H9 (cell line): Measurements from ENCODE around the gene ANKRD28. TPM values are rescaled to one million over a fixed set of nuclear protein-coding genes. Genes with fewer than 3 reads are reported as not detected.

Experiments
- DNase-seq: peaks from one replicate; pipeline ENCODE4 v3.0.0-alpha.2; 2017
- H2AFZ ChIP-seq: one replicate; pipeline ENCODE4 v1.6.1; 2013; ENCODE audit warnings: mild to moderate bottlenecking, low read length, control low read depth, moderate library complexity
- H2AK5ac ChIP-seq: 2 replicates; pipeline ENCODE4 v1.6.1; 2013; ENCODE audit warnings: low read length, control low read depth, mixed read lengths; ENCODE audit not compliant: insufficient read length
- H2BK120ac ChIP-seq: one replicate; pipeline ENCODE4 v1.6.1; 2013; ENCODE audit warnings: low read depth, mild to moderate bottlenecking, low read length, control low read depth, inconsistent platforms; ENCODE audit not compliant: poor library complexity, severe bottlenecking
- H2BK12ac ChIP-seq: 2 replicates; pipeline ENCODE4 v1.6.1; 2013; ENCODE audit warnings: low read length, control low read depth, mixed read lengths, low read depth; ENCODE audit not compliant: insufficient read length
- H2BK15ac ChIP-seq: 2 replicates; pipeline ENCODE4 v1.6.1; 2013; ENCODE audit warnings: low read depth, low read length, control low read depth
- H2BK20ac ChIP-seq: one replicate; pipeline ENCODE4 v1.6.1; 2013; ENCODE audit warnings: low read depth, mild to moderate bottlenecking, low read length, control low read depth, inconsistent platforms; ENCODE audit not compliant: poor library complexity, severe bottlenecking
- H2BK5ac ChIP-seq: 2 replicates; pipeline ENCODE4 v1.6.1; 2013; ENCODE audit warnings: low read length, control low read depth, mixed read lengths; ENCODE audit not compliant: insufficient read length
- H3K14ac ChIP-seq: 2 replicates; pipeline ENCODE4 v1.6.1; 2013; ENCODE audit warnings: low read length, control low read depth; ENCODE audit not compliant: insufficient read depth
- H3K18ac ChIP-seq: 2 replicates; pipeline ENCODE4 v1.6.1; 2013; ENCODE audit warnings: low read depth, mild to moderate bottlenecking, mixed read lengths, low read length, control low read depth; ENCODE audit not compliant: insufficient read length
- H3K23ac ChIP-seq: 2 replicates; pipeline ENCODE4 v1.6.1; 2013; ENCODE audit warnings: low read length, control low read depth, mixed read lengths, low read depth; ENCODE audit not compliant: insufficient read length
- H3K23me2 ChIP-seq: 2 replicates; pipeline ENCODE4 v1.6.1; 2013; ENCODE audit warnings: low read depth, mild to moderate bottlenecking, mixed read lengths, low read length, control low read depth; ENCODE audit not compliant: insufficient read length, poor library complexity, severe bottlenecking
- H3K27ac ChIP-seq: 2 replicates; pipeline ENCODE4 v1.5.1; 2013; ENCODE audit warnings: low read length, control low read depth, mixed read lengths, low read depth; ENCODE audit not compliant: insufficient read length
- H3K27me3 ChIP-seq: 2 replicates; pipeline ENCODE4 v1.6.1; 2013; ENCODE audit warnings: low read length, control low read depth, inconsistent platforms; ENCODE audit not compliant: insufficient read depth
- H3K4ac ChIP-seq: 2 replicates; pipeline ENCODE4 v1.6.1; 2013; ENCODE audit warnings: low read depth, mild to moderate bottlenecking, control low read depth, inconsistent platforms, low read length, moderate library complexity
- H3K4me1 ChIP-seq: 2 replicates; pipeline ENCODE4 v1.6.1; 2013; ENCODE audit warnings: low read length, control low read depth, inconsistent platforms; ENCODE audit not compliant: insufficient read depth
- H3K4me2 ChIP-seq: 2 replicates; pipeline ENCODE4 v1.6.1; 2013; ENCODE audit warnings: low read length, control low read depth, mixed read lengths; ENCODE audit not compliant: insufficient read length, insufficient read depth
- H3K56ac ChIP-seq: 2 replicates; pipeline ENCODE4 v1.6.1; 2013; ENCODE audit warnings: low read depth, mild to moderate bottlenecking, mixed read lengths, low read length, control low read depth; ENCODE audit not compliant: insufficient read length
- H3K79me1 ChIP-seq: 2 replicates; pipeline ENCODE4 v1.6.1; 2013; ENCODE audit warnings: low read depth, mild to moderate bottlenecking, moderate library complexity, low read length, control low read depth, inconsistent platforms; ENCODE audit not compliant: insufficient read depth, poor library complexity, severe bottlenecking
- H3K79me2 ChIP-seq: 2 replicates; pipeline ENCODE4 v1.6.1; 2013; ENCODE audit warnings: low read length, control low read depth, inconsistent platforms; ENCODE audit not compliant: insufficient read depth
- H3K9ac ChIP-seq: 2 replicates; pipeline ENCODE4 v1.6.1; 2013; ENCODE audit warnings: low read length, control low read depth, mixed read lengths; ENCODE audit not compliant: insufficient read length; ENCODE audit errors: extremely low read depth
- H3K9me3 ChIP-seq: one replicate; pipeline ENCODE4 v1.6.1; 2013; ENCODE audit warnings: low read depth, low read length, inconsistent platforms; ENCODE audit not compliant: control insufficient read depth
- H3T11ph ChIP-seq: one replicate; pipeline ENCODE4 v1.6.1; 2013; ENCODE audit warnings: mild to moderate bottlenecking, low read length, control low read depth, inconsistent platforms
- H4K20me1 ChIP-seq: one replicate; pipeline ENCODE4 v1.6.1; 2013; ENCODE audit not compliant: control insufficient read depth, insufficient read length, insufficient read depth
- H4K5ac ChIP-seq: 2 replicates; pipeline ENCODE4 v1.6.1; 2013; ENCODE audit warnings: low read depth, mild to moderate bottlenecking, mixed read lengths, low read length, control low read depth; ENCODE audit not compliant: insufficient read length
- H4K8ac ChIP-seq: replicated peaks from 2 replicates; pipeline ENCODE4 v1.6.1; 2013; ENCODE audit warnings: low read length, control low read depth, mixed read lengths, low read depth; ENCODE audit not compliant: insufficient read length
- H4K91ac ChIP-seq: 2 replicates; pipeline ENCODE4 v1.6.1; 2013; ENCODE audit warnings: low read depth, mild to moderate bottlenecking, moderate library complexity, mixed read lengths, low read length, control low read depth; ENCODE audit not compliant: insufficient read length
- H3K27ac Mint-ChIP-seq, 3 experiments: 2 replicates in 2 of 3; 3 replicates in 1 of 3; pipeline ENCODE4 v1.8.0; 2020 to 2021; ENCODE audit warnings: mixed read lengths in 3 of 3, mild to moderate bottlenecking in 1 of 3, moderate library complexity in 1 of 3
- H3K27me3 Mint-ChIP-seq: 2 replicates; pipeline ENCODE4 v1.8.0; 2021; ENCODE audit warnings: low read depth, mild to moderate bottlenecking, moderate library complexity, mixed read lengths
- H3K36me3 Mint-ChIP-seq, 3 experiments: 2 replicates in 2 of 3; 3 replicates in 1 of 3; pipeline ENCODE4 v1.8.0; 2020 to 2021; ENCODE audit warnings: low read depth in 3 of 3, mixed read lengths in 3 of 3; ENCODE audit not compliant: insufficient read depth in 1 of 3
- H3K4me1 Mint-ChIP-seq, 2 experiments: 2 replicates each; pipeline ENCODE4 v1.8.0; 2020; ENCODE audit warnings: mixed read lengths in 2 of 2
- H3K4me3 Mint-ChIP-seq, 2 experiments: 2 replicates in 1 of 2; 3 replicates in 1 of 2; pipeline ENCODE4 v1.8.0; 2020 to 2021; ENCODE audit warnings: mild to moderate bottlenecking in 2 of 2, mixed read lengths in 2 of 2, moderate library complexity in 1 of 2
- H3K9me3 Mint-ChIP-seq, 2 experiments: 2 replicates in 1 of 2; 3 replicates in 1 of 2; pipeline ENCODE4 v1.8.0; 2020; ENCODE audit warnings: mild to moderate bottlenecking in 2 of 2, mixed read lengths in 2 of 2, moderate library complexity in 1 of 2
- WGBS: extraction: QIAGEN DNeasy Blood & Tissue Kit; methylation state at CpG from one replicate; pipeline ENCODE4 v1.1.7; 2013; ENCODE audit warnings: missing lambda C conversion rate, low lambda C conversion rate, mixed read lengths; ENCODE audit not compliant: insufficient read length; ENCODE audit errors: extremely low coverage; 5-methylcytosine and 5-hydroxymethylcytosine counted together
- total RNA-seq: library from RNA; stranded (reverse); gene quantifications from 2 replicates; pipeline ENCODE4 v1.2.1, GENCODE V29; 2021
- TF ChIP-seq, protein P1 (sequence below): fragments of 200-600 bp; sonication (generic); conservative IDR thresholded peaks from 3 replicates; pipeline ENCODE4 v1.8.0; 2021; ENCODE audit warnings: antibody characterized with exemption, mild to moderate bottlenecking

Gene ANKRD28
- total RNA-seq, 1 experiment from 2014 or later = 59.0 TPM

DNA sequence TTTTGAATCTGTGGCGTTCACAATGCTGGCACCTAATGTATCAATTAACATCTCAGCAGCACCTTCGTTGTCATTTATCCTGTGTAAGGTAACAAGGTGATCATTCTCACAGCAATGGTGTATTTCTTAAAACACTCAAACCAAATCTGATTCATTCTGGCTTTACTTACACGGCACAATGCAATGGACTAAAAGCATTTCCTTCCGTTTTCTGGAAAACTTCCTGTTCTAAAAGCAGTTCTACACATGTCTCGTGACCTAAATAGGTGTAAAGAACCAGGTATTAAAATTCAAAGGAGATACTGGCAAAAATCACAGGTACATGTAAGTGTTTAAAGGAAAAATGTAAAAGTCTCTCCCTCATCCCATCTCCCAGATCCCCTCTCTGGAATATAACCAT is 118.5 kb downstream of the ANKRD28 start:
- Histone ChIP-seq H2BK120ac (no peak overlapping the region), H3K4me2 (no peak overlapping the region), H2BK12ac (no peak overlapping the region), H3K27me3 (no peaks in the 10 kb centered on the region), H3K14ac (no peak overlapping the region), H3K79me1 (no peaks in the 10 kb centered on the region), H3K4me1 (no peaks in the 10 kb centered on the region), H4K20me1 (no peaks in the 10 kb centered on the region), H3K27ac (no peak overlapping the region), H4K91ac (no peak overlapping the region), H2AFZ (no peak overlapping the region), H3K4ac (no peak overlapping the region), H3K23ac (no peak overlapping the region), H3T11ph (no peak overlapping the region), H2BK5ac (no peak overlapping the region), H3K56ac (no peak overlapping the region), H3K9me3 (no peaks in the 10 kb centered on the region), H3K18ac (no peak overlapping the region), H2AK5ac (no peak overlapping the region), H3K9ac (no peak overlapping the region), H4K5ac (no peak overlapping the region), H3K79me2 (no peaks in the 10 kb centered on the region), H2BK20ac (no peak overlapping the region), H2BK15ac (no peak overlapping the region), H3K23me2 (no peaks in the 10 kb centered on the region), H4K8ac (no peak overlapping the region)
- TF ChIP-seq, protein P1, sequence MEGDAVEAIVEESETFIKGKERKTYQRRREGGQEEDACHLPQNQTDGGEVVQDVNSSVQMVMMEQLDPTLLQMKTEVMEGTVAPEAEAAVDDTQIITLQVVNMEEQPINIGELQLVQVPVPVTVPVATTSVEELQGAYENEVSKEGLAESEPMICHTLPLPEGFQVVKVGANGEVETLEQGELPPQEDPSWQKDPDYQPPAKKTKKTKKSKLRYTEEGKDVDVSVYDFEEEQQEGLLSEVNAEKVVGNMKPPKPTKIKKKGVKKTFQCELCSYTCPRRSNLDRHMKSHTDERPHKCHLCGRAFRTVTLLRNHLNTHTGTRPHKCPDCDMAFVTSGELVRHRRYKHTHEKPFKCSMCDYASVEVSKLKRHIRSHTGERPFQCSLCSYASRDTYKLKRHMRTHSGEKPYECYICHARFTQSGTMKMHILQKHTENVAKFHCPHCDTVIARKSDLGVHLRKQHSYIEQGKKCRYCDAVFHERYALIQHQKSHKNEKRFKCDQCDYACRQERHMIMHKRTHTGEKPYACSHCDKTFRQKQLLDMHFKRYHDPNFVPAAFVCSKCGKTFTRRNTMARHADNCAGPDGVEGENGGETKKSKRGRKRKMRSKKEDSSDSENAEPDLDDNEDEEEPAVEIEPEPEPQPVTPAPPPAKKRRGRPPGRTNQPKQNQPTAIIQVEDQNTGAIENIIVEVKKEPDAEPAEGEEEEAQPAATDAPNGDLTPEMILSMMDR = no peak
- H3K9me3 Mint-ChIP-seq = no peaks in the 10 kb centered on the region
- no peaks in the 10 kb centered on the region for H3K4me1 Mint-ChIP-seq
- peaks cover 12 to 40% (median 30%) of the 10 kb centered on the region in 3 experiments; a peak in 6 of 7 replicates for H3K36me3 Mint-ChIP-seq
- WGBS = no CpG with 5 or more reads among the region's 5 CpGs
- H3K27ac Mint-ChIP-seq = peak overlapping the region in 2 of 3 experiments; percentile 25; a peak in 2 of 7 replicates
- no peak for DNase-seq
- no peak overlapping the region for H3K4me3 Mint-ChIP-seq
- H3K27me3 Mint-ChIP-seq = no peaks in the 10 kb centered on the region
